COR-L47 (cell line): ENCODE results near the gene PKDCC.

Experiments
- DNase-seq: peaks from one replicate; lab custom pipeline; 2025; lab: John Stamatoyannopoulos, UW

PKDCC gene

GRCh38 chr2:42089340-42089925 lies 41.6 kb downstream of the PKDCC start:
- DNase-seq, result peak; percentile 22

- no peak for DNase-seq
Measured at GRCh38 chr2:42090216-42090615, 42.4 kb downstream of the PKDCC start.

GRCh38 chr2:42091671-42092070 lies 43.9 kb downstream of the PKDCC start:
- DNase-seq, result no peak

GRCh38 chr2:42092084-42092996 lies 44.5 kb downstream of the PKDCC start:
- no peak for DNase-seq

GRCh38 chr2:42094114-42094513 lies 46.3 kb downstream of the PKDCC start:
- no peak for DNase-seq

GRCh38 chr2:42095923-42096408 lies 48.1 kb downstream of the PKDCC start:
- peak; percentile 74 for DNase-seq

GRCh38 chr2:42096869-42097591 lies 49.2 kb downstream of the PKDCC start:
- DNase-seq, result no peak

- DNase-seq, result no peak
Measured at GRCh38 chr2:42098571-42099437, 51.0 kb downstream of the PKDCC start.

GRCh38 chr2:42099438-42100173 lies 51.8 kb downstream of the PKDCC start:
- DNase-seq, result no peak

- no peak for DNase-seq
Measured at GRCh38 chr2:42100683-42101205, 52.9 kb downstream of the PKDCC start.

GRCh38 chr2:42101206-42102023 lies 53.6 kb downstream of the PKDCC start:
- no peak for DNase-seq

GRCh38 chr2:42102024-42102590 lies 54.3 kb downstream of the PKDCC start:
- no peak for DNase-seq

GRCh38 chr2:42102591-42103450 lies 55.0 kb downstream of the PKDCC start:
- no peak for DNase-seq

- DNase-seq, result no peak
Measured at GRCh38 chr2:42103829-42104228, 56.0 kb downstream of the PKDCC start.

- no peak for DNase-seq
Measured at GRCh38 chr2:42104621-42105020, 56.8 kb downstream of the PKDCC start.

GRCh38 chr2:42105330-42106256 lies 57.8 kb downstream of the PKDCC start:
- no peak for DNase-seq

GRCh38 chr2:42106257-42106816 lies 58.5 kb downstream of the PKDCC start:
- no peak for DNase-seq
